NCI-H345 (cell line): ENCODE measurements around the gene MYL3.
"Not testable (repeated sequence)": the region's sequence is repeated elsewhere in the genome, so short reads cannot be mapped to it uniquely, and the experiment has no call there.

Experiments used
- DNase-seq: peaks from one replicate; lab custom pipeline; 2025; lab: John Stamatoyannopoulos, UW

MYL3 gene

GRCh38 chr3:46825450-46825849 is 37.8 kb downstream of the MYL3 start:
- no peak for DNase-seq

GRCh38 chr3:46824211-46824970 is 38.9 kb downstream of the MYL3 start:
- DNase-seq = no peak

- not testable (repeated sequence) for DNase-seq
Measured at GRCh38 chr3:46823314-46823713, 39.9 kb downstream of the MYL3 start.

GRCh38 chr3:46821553-46821952 is 41.7 kb downstream of the MYL3 start:
- DNase-seq = no peak

- no peak for DNase-seq
Measured at GRCh38 chr3:46820852-46821251, 42.4 kb downstream of the MYL3 start.

- DNase-seq = no peak
Measured at GRCh38 chr3:46812237-46812791, 50.9 kb downstream of the MYL3 start.

- no peak for DNase-seq
Measured at GRCh38 chr3:46811615-46812236, 51.5 kb downstream of the MYL3 start.

GRCh38 chr3:46808766-46809165 is 54.5 kb downstream of the MYL3 start:
- DNase-seq = not testable (repeated sequence)
